Right lung (tissue), 5 donors: ENCODE measurements around the gene GALR3. TPM values are rescaled to one million over a fixed set of nuclear protein-coding genes. Genes with fewer than 3 reads are reported as not detected.

Source experiments
- DNase-seq, 2 donors: peaks; one replicate each; pipeline ENCODE4 v3.0.0-alpha.2; 2013
- polyA plus RNA-seq, 5 donors: library from polyadenylated mRNA; unstranded; fragments of 120-200 nt; gene quantifications; one replicate each; pipeline versions ENCODE4 v1.2.1 to v1.2.3, GENCODE V29; 2013; ENCODE audit warnings: inconsistent platforms in 1 of 5, low replicate concordance in 1 of 5; ENCODE audit not compliant: insufficient read length in 5 of 5, insufficient read depth in 1 of 5

Gene GALR3
- polyA plus RNA-seq, 5 donors = 0.13 TPM; not detected in 4

DNA sequence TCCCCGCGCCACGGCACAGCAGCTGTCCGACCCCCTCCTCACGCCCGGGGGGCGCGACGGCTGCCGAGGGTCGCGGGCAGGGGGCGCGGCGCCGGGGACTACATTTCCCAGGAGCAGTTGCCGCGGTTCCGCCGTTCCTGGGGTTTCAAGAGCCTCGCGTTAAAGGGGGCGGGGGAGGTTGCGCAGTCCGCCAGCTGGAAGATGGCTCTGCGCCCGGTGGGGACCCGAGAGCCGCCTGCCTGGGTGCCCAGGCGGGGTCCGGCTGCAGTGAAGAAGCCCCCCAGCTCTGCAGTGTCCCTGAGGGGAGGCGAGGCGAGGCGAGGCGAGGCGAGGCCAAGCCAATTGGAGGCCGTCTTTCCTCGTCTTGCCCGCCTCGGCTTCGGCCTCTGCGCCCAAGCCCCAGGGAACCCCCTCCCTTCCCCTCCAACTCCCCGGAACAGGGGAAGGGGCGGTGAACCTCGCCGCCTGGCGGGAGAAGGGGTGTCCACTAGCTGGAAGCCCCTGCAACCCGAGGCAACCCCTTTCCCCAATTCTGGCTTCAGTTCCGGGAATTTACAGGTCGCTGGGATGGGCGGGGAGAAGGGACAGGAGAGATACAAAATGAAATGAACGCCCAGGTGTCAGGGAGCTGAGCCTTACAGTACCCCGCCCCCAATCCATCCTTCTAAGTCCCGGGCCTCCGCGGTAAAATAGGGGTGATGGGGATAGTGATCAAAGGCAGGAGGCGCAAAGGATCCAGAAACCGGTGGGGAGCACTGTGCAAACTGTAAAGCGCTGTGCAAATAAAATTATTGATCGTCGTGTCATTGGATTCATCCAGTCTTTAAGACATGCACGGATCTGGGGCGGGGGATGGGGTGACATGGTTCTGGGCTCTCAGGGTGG lies 20.6 kb upstream of the GALR3 start:
- DNase-seq = peak; percentile 84 to 85

DNA sequence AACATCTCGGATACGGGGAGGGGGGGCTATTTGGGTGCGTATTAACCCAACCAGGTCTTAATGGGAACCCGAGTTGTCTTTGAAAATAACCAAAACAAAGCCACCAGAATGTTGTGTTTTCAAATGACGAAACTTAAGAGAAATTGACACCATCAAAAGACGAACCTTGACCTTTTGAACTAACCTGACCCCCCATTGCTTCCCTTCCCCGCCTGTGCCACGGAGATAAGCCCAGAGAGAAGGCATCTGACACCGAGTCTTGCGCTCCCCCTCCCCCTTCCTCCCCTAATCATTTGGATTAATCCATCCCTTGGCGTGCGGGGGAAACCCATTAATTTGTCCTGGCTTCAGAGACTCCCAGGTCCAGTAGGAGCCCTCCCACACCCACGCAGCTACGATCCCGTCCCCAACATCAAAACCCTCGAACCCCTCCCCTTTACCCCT lies 20.0 kb upstream of the GALR3 start:
- DNase-seq = no peak

DNA sequence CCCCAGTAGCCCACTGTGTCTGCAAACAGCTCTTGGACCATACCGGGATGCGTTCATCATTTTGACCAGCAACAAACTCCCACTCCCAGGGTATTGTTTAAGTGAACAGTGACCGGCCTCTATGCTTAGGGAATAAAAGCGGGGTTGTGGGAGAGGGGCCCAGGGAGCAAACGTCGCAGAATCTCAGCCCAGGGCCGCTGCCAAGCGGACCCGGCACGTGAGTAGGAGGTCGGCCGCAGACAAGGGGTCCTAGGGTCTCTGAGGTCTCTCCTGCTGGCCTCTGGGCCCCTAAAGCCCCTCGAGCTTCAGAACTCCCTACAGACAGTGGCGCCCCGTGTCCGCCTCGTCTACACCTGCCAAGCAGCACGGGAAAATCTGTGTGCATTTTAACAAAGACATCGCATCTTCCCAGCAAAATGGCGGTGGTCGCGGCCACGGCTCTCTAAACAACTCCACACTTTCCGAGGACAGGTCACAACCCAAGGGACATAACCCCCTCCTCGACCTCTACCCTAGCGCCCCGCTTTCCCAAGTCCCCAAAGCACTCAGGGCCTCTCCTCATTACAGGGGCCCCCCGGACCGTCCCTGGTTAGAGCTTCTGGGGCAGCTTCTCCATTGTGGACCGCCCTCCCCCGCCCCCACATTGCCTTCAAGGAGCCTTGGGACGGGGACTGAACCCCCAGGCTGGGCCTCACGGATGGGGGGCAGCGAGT lies 19.4 kb upstream of the GALR3 start:
- no peak for DNase-seq

DNA sequence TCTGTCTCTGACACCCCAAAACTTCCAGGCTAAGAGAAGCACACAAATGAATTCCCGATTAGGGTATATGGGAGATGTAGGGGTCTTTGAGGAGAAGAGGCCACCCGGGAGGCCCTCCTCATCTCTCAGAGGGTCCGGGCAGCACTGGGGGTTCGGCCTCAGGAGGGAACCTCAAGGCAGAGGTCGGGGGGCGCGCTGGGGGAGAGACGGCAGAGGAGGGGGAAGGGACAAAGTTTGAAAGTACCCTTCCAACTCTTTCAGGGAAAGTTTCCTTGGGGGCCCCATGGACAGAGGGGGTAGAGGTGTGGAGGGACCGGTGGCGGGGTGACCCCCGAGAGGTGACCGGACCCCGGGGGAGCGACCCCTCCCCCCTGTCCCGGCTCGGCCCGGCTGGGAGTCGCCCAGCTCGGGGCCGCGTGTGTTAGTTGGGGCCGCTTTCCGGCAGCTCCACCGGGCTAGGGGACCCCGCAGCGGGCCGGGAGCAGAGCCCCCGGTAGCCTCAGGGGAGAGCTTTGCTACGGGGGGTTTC lies 18.8 kb upstream of the GALR3 start:
- no peak for DNase-seq

DNA sequence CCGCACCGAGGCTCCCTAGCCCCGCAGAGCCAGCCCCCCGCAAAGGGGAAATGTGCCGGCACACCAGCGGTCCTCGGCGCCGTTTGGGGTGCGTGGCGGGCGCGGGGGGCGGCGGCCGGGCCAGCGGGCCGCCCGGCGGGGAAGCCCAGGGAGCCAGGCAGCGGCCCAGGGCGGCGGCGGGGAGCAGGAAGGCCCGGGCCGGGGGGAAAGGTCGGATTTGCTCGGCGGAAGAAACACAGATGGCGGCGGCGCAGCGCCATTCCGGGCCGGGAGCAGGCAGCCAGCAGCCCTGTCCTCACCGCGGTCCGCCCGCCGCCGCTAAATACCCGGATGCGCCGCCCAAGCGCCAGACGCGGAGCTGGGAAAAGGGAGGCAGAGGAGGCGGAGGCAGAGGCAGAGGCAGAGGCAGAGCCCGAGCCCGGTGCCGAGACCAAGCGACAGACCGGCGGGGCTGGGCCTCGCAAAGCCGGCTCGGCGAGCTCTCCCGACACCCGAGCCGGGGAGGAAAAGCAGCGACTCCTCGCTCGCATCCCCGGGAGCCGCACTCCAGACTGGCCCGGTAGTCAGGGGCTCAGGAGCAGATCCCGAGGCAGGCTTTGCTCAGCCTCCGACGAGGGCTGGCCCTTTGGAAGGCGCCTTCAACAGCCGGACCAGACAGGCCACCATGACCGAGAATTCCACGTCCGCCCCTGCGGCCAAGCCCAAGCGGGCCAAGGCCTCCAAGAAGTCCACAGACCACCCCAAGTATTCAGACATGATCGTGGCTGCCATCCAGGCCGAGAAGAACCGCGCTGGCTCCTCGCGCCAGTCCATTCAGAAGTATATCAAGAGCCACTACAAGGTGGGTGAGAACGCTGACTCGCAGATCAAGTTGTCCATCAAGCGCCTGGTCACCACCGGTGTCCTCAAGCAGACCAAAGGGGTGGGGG lies 18.0 kb upstream of the GALR3 start:
- DNase-seq = peak; percentile 91 to 92

DNA sequence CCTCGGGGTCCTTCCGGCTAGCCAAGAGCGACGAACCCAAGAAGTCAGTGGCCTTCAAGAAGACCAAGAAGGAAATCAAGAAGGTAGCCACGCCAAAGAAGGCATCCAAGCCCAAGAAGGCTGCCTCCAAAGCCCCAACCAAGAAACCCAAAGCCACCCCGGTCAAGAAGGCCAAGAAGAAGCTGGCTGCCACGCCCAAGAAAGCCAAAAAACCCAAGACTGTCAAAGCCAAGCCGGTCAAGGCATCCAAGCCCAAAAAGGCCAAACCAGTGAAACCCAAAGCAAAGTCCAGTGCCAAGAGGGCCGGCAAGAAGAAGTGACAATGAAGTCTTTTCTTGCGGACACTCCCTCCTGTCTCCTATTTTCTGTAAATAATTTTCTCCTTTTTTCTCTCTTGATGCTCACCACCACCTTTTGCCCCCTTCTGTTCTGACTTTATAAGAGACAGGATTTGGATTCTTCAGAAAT lies 17.3 kb upstream of the GALR3 start:
- no peak for DNase-seq

DNA sequence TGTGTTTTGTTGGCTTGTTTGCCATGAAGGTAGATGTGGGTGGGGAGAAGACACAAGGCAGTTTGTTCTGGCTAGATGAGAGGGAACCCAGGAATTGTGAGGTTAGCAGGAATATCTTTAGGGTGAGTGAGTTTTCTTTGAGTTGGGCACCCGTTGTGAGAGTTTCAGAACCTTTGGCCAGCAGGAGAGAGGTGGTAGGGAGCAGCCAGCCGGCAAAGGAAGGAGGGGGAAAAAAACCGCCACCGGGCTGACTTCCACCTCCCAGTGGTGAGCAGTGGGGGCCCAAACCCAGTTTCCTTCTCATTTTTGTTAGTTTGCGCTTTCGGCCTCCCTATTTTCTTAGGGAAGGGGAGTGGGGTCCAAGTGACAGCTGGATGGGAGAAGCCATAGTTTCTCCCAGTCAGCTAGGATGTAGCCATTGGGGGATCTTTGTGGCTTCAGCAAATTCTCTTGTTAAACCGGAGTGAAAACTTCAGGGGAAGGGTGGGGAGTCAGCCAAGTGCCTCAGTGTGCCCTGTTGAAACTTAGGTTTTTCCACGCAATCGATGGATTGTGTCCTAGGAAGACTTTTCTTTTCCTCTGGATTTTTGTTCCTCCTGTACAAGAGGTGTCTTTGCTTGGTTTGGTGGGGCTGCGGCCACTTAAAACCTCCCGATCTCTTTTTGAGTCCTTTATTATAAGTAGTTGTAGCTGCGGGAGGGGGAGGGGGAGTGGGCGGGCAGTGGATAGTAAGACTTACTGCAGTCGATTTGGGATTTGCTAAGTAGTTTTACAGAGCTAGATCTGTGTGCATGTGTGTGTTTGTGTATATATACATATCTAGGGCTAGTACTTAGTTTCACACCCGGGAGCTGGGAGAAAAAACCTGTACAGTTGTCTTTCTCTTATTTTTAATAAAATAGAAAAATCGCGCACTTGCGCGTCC lies 16.5 kb upstream of the GALR3 start:
- no peak for DNase-seq

DNA sequence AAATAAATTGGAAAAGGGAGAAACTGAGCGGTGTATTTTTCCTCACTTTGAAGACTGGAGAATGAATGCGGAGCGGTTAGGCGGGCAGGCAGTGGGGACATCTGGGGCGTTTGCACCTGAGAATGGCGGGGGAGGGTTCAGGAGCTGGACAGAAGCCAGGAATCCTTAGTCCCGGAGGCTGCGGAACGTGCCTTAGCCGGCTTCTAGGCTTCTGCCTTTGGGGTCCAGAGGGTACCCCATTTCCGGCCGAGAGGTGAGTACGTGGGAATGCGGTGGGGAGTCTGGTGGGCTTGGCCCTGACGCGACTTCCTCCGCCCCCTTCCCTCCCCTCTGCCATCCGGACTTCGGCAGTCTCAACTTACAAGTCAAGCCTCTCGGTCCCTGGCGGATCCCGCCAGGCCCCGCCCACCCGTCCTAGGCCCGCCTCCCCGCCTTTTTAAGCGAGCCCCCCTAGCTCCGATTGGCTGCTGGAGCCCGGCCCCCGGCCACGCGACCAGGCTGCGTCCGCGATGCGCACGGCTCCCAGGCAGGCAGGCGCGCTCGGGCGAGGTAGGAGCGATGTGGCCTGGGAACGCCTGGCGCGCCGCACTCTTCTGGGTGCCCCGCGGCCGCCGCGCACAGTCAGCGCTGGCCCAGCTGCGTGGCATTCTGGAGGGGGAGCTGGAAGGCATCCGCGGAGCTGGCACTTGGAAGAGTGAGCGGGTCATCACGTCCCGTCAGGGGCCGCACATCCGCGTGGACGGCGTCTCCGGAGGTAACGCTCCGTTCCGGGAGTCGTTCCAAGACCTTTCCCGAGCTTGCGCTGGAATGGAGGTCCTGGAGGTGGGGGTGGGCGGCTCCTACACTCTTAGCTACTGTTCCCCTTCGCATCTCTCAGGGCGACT lies 15.5 kb upstream of the GALR3 start, which contains the start of gene GCAT:
GCAT (plus strand) TSS at position 525 of the 884 bp plus-strand sequence; CDS start at position 559, 34 bp downstream.
- DNase-seq = peak; percentile 96

DNA sequence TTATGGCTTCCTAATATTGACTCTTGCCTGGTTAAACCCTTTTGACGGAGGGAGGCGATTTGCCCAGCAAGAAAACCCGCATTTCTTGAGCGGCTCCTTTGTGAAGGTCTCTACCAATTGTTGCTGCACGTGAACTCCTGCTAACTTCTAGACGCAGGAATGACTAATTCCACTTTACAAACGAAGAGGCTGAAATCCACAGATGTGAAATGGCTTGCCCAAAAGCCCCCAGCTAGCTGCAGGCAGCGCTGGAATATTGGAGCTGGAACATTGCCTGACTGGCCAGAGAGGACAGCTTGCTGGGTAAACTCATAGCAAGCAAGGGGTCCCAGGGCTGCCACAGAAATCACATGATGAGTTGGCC lies 14.9 kb upstream of the GALR3 start:
- DNase-seq = no peak

DNA sequence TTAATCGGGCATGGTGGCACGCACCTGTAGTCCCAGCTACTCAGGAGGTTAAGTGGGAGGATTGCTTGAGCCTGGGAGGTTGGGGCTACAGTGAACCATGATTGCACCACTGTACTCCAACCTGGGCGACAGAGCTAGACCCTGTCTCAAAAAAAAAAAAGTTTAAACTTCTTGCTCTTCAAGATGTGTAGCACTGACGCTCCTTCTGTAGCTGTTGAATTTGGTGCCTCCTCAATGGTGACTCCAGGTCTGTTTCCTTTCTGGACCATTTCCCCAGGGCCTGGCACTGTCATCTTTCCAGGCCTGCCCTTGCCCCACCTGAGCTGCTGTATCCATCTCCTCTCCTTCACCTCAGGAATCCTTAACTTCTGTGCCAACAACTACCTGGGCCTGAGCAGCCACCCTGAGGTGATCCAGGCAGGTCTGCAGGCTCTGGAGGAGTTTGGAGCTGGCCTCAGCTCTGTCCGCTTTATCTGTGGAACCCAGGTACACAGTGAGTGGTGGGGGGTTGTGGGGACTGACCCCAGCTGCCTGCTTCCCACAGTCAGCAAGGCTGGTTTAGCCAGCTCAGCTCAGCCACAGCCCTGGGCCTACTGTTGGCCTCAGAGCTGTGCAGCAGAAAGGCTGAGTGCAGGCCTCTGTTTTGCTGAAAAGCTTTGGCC lies 13.4 kb upstream of the GALR3 start:
- no peak for DNase-seq

DNA sequence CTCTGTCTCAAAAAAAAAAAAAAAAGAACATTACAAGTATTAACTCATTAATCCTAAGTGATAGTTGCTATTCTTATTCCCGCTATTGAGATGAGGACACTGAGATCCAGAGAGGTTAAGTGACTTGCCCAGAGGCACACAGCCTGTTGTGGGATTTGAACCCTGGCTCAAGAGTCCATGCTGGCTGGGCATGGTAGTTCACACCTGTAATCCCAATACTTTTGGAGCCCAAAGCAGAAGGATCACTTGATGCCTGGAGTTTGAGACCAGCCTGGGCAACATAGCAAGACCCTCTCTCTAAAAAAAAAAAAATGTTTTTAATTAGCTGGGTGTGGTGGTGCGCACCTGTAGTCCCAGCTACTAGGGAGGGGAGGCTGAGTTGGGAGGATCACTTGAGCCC lies 11.3 kb upstream of the GALR3 start:
- DNase-seq = no peak

DNA sequence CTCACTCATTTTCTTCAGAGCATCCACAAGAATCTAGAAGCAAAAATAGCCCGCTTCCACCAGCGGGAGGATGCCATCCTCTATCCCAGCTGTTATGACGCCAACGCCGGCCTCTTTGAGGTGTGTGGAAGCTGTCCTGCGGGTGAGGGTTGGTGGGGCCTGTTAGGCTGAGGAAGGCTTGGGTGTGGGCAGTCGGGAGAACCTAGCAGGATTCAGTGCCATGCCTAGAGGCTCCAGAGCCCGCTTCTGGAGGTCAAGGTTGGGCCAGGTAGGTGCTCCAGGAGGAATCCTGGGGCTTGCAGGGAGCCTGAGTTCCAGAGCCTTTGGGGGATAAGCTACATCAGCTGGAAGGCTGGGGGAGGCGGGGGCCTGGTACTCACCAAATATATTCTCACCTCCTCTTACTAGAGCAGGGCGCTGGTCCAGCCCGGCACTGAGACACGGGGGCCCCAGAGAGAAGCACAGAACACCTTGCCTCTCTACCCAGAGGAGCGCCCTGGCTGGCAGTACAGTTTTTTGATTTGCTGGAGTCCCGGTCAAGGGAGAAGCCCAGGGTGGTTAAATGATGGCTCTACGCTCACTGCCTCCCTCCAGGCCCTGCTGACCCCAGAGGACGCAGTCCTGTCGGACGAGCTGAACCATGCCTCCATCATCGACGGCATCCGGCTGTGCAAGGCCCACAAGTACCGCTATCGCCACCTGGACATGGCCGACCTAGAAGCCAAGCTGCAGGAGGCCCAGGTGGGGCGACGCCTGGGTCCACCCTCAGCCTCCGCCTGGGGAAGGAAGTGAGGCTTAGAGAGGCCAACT lies 10.1 kb upstream of the GALR3 start:
- DNase-seq = no peak

DNA sequence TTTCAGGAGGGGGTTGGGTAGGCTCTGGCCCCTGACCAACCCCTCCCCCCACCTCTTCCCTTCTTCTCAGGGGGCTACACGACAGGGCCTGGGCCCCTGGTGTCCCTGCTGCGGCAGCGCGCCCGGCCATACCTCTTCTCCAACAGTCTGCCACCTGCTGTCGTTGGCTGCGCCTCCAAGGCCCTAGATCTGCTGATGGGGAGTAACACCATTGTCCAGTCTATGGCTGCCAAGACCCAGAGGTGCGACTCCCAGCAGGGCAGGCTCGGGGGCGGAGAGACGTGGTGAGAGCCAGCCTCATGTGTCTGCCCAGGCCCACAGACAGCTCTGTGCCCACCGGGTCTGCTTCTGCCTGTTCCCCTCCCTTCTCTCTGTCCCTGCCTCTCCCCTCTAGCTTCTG lies 7.6 kb upstream of the GALR3 start:
- no peak for DNase-seq

DNA sequence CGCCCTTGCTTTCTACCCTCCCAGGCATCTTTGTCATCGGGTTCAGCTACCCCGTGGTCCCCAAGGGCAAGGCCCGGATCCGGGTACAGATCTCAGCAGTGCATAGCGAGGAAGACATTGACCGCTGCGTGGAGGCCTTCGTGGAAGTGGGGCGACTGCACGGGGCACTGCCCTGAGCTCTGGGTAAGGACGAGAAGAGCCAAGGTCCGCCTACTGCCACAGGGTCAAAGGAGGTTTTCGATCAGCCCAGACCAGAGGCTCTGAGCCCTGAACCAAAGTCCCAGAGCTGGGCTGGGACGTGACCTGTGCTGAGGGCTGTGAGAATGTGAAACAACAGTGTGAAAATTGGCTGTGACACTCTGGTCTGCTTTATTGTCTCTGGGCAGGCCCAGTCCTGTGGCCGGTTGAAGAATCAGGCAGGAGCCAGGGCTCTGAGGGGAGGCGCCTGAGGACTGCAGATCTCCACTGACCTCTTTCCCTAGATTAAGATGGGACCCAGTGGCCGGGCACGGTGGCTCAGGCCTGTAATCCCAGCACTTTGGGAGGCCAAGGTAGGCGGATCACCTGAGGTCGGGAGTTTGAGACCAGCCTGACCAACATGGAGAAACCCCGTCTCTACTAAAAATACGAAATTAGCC lies 6.5 kb upstream of the GALR3 start:
- DNase-seq = no peak

DNA sequence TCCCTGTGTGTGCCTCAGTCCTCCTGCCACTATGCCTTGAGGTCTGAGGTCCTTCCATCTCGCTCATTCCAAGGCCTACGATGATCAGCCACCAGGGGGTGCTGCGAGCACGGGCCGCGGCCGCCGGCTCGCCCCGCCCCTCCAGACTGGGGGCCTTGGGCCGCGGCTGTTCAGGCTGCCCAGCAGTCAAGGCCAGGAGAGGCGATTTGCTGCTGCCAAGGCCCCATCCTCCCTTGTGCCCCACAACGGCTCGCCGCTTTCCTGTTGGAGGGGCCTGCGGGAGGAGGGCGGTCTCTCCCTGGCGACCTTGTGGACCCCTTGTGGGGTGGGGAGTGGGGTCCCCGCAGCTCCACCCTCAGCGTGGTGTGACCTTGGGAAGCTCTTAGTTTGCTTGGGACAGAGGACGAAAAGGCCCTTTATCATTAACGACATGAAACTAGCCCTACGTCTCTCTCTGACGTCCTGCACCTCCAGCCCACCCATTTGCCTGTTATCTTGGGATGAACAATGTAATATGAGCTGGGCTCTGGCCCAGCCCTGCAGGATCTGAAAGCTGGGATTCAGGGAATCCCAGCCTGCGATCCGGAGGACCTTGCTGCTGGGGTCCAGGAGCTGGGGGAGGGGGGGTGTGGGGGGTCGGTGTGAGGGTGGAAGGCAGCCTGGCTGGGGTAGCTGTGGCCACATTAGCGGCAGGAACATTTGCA lies 5.3 kb upstream of the GALR3 start:
- peak; percentile 78 to 84 for DNase-seq

DNA sequence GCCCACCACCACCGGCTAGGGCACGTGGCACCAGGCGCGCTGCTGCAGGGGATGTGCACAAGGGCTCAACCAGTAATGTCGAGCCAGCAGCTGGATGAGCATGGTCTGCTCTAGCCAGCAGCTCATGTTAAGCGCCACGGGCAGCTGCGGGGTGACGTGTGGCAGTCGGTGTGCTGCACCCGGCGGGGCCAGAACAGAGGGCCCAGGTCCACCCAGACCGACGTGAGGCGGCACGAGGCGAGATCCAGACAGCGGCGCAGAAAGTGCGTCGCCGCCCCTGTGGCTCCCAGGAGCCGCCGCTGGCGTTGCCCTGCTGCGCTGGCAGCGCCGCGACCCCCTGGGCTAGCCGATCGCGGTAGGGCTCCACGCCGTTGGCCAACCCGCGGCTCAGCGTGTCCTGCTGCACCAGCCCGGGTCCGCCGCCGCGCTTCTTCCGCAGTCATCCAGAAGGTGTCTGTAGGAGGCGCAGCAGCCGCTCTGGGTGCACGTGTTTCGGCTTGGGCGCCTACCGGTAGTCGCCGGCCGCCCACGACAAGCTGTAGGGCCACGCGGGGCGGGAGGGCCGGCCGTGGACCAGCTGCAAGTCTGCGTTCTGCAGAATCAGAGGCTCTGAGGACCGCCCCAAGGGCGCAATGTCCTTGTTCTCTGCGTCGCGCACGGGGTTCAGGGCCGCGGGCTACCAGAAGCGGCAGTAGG lies 4.6 kb upstream of the GALR3 start:
- DNase-seq = no peak
